GM21619 (cell line): Measurements from ENCODE around the gene ADD3.

Experiments used
- ATAC-seq: cut with Tn5 transposase; IDR thresholded peaks from one replicate; pipeline ENCODE4 v1.9.1; 2021; ENCODE audit not compliant: unreplicated experiment

ADD3 gene

DNA sequence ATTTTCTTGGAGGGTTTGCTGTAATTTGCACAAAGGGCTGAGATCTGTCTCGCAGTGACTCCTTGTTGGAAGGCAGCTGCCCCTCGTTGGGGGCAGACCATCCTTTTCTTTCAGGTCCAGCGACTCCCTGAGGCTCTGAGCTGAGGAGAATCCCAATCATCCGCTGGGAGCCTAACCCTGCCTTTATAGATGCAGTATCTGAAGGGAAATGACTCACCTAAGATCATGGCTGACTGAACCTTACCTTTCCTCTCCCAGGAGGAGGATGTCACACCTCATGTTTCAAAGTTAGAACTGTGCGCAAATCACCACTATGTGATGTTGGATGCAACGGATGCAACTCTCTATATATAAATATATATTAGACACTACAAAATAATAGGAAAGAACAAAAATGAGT lies 163.2 kb downstream of the ADD3 start:
- ATAC-seq, result no peak

DNA sequence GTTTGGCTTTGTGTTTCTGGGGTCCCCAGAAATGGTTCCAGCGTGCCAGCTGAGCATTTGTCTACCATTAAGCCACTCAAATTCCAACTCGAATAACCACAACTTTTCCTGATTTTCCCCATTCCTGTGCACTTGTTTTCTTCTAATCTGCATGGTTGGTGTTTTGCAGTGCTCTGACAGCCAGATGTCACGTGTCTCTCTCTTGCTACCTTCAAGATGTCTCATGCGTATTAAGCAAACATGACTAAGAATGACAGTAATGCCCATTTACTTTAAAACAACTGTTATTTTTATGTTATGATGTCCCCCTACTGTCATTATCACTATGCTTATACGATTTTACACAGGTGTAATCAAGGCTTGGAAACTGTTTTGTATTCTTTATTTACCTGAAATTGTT lies 164.4 kb downstream of the ADD3 start:
- no peak for ATAC-seq

DNA sequence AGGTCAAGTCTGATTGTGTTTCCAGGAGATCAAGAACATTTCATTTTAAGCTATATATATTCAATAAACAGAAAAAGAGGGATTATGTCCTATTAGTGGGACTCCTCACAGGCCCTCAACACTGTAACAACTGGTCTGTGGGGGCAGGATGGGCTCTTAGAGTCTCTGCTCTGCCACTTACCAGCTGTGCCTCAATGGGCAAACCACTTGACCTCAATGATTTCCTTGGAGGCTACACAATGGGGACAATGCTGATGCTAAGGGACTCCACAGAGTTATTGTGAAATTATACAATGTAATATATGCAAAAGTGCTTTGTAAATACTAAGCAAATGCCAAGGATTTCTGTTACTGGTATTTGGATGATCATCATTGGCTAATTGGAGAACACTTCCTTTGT lies 166.4 kb downstream of the ADD3 start:
- no peak for ATAC-seq

DNA sequence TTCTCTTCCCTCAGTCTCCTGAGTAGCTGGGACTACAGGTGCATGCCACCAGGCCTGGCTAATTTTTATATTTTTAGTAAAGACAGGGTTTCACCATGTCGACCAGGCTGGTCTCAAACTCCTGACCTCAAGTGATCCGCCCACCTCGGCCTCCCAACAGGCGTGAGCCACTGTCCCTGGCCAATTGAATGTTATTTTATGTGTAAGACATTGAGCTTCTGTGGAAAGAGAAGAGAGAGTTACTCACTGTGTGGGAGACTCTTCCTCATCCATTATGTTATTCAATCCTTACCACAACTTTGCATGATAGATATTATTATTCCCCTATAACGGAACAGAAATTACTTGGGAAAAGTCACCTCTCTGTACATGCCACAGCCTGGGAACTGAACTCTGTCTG lies 167.0 kb downstream of the ADD3 start:
- ATAC-seq, result no peak

DNA sequence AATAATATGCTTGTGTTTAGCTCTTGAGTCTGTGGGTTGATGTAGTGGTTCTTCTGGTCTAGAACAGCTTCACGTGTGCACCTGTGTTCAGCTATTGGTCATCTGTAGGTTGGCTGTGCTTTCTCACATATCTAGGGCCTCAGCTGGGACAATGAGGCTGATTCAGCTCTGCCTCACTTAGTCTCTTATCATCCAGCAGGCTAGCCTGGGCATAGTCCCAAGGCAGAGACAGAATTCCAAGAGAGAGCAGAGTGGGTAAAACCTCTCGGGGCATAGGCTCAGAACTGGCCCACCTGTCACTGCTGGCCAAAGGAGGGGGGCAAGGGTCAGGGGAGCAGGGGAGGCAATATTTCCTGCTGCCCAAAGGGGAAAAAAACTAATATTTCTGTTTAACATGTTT lies 167.6 kb downstream of the ADD3 start:
- ATAC-seq, result no peak

DNA sequence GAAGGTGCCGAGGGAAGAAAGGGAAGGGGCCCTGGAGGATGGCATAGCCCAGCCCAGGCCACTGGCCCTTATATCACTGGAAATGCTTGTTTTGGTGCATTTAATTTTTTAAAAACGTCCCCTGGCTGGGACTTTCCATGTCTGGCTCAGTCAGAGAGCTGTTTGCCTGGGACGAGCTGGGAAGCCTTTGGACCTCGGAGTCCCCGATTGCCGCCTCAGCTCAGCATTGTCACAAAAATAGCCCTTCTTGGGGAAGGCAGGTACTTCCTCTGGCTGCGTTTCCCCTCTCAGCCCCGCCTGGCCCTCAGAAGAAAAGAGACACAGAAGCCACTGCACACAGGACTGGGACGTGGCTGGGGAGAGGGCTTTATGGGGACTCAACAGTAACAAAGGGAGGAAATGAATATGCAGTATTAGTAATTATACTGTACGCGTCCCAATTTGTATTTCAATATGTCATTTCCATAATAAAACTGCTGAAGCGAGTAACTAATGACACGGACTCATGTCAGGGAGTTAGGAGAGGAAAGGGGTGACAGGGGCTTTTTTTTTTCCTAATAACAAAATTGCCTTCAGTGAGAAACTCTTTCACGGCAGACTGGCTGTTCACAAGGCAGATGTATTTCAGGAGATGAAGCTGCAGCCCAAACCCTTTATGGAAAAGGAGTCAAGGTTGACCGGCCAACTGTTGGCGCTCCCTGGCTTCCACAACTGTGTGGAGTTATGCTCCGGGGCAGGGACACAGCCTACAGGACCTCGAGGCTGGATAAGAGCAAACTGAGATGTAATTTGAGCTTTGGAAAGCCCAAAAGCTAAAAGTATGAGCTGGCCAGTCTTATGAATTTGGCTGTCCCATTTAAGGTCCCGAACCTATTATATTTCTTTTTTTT lies 168.6 kb downstream of the ADD3 start:
- ATAC-seq, result no peak

DNA sequence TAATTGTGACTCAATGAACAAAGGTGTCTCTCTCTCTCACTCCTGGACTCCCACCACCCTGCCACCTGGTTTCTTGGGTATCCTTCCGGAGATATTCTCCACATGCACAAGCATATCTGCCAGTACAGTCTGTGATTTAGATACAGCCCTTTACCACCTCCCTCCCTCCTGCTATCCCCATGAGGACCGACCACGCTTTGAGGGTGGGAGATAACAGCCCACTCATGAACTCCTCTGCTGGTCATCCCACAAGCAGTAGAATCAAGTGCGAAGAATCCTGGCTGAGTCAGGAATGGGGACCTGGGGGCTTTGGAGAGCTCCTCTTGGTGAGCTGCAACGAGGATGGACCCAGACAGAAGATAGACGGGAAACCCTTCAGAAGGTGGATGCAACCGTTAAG lies 171.4 kb downstream of the ADD3 start:
- ATAC-seq, result no peak

DNA sequence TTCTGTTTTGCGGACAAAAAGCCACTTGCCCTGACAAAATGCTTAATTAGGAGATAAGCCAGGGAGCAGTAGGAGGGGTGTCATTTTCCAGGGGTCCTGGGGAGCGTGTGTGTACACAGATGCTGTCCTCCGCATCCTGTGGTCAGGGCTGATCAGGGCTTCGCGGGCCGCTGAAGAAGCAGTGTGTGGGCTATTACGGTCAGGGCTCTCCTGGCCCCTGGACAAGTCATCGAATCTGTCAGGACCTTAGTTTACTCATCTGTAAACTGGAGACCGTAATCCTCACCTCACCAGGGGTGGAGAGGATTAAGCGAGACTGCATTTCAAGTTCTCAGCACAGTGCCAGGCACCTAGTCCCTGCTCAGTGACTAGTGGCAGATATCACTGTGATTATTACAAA lies 173.7 kb downstream of the ADD3 start:
- ATAC-seq, result no peak

DNA sequence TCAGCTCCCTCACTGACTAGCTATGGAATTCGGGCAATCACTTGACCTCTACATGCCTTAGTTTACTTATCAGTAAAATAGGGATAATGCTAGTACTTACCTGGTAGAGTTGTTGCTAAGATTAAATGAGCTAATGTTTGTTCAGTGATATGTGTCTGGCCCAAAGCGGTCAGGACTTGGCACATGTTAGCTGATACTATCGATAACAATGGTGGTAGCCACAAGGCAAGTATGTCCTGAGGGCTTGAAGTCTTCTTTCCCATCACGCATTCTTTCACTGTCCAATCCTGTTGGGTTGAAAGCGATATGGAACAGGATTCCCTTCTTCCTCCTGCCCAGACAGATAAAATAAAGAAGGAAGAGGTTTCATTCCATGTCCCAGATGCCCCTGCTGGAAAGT lies 174.1 kb downstream of the ADD3 start:
- ATAC-seq, result no peak

DNA sequence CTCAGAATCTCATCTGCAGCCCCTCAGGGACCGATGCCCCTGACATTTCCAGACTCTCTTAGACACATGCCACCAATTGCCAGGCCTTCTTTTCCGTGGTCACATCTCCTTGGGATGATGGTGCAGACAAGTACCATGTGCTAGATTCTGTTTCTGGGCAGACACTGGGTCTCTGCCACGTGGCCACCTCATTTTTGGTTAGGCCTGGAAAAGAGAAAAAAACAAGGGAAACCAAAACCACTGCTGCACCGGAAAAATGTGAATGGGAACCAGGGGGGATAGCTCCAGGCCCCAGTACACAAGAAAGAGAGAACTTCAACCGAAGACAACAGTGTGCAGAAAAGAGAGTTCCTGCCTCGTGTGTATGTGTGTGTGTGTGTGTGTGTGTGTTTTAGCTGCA lies 176.6 kb downstream of the ADD3 start:
- no peak for ATAC-seq
